ENCODE results near the gene ARHGAP12.
A peak's percentile ranks its signal among the peaks of the same experiment; 100 is the strongest.

Gene ARHGAP12

DNA sequence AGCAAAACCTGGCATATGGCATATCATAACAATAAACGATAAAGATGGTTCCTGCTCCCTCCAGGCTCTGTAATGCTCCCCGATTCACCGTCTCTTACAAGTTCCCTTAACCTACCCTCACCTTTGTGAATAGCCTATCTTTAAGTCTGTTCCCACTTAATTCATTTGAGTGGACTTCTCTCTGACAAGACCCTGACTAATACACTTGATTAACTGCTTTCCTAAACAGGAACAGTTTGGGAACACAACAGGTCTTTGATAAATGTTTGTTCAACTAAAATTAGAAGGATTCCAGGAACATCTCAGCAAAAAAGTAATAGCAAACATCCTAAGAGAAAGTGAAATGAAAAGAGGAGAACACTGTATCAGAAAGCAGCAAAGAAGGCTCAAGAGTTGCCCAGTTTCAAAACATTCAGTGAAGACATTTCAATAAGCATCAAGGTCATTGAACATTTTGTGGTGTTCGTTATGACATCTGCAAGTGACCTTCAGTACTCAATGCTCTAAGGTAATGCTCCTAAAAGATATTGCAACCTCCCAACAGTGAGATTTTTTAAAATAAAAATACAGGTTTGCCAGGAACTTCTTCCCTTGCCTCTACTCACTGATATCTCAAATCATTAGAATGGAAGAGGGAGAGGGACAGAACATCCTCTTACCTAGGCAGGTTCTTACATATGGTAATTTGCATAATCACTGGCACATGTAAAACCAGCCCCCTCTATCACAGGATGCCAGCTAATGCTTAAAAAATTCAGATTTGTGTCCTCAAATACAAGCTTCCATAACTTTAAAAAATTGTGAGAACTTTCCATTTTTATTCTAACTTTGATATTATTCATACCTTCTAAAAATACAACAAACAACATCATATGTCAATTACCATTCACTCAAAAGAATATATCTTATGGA is 11.4 kb upstream of the ARHGAP12 start:
- TF ChIP-seq CTCF (IDR thresholded peaks at IDR 0.05) = no peak
- Histone ChIP-seq H3K4me3 (no peak overlapping the region), H3K27ac (no peak overlapping the region)
- no peak for DNase-seq (ENCODE audit: low spot score)

- no peak for DNase-seq (ENCODE audit: low spot score)
- no peak for TF ChIP-seq CTCF (IDR thresholded peaks at IDR 0.05)
- H3K27ac ChIP-seq = no peak overlapping the region
- H3K4me3 ChIP-seq = no peak overlapping the region
These were observed 8.7 kb upstream of the ARHGAP12 start for GRCh38 chr10:31937371-31937770.

GRCh38 chr10:31936933-31937332 is 8.3 kb upstream of the ARHGAP12 start:
- no peak for DNase-seq (ENCODE audit: low spot score)
- Histone ChIP-seq H3K27ac (no peak overlapping the region), H3K4me3 (no peak overlapping the region)
- no peak for TF ChIP-seq CTCF (IDR thresholded peaks at IDR 0.05)

GRCh38 chr10:31936086-31936485 is 7.5 kb upstream of the ARHGAP12 start:
- Histone ChIP-seq H3K27ac (no peak overlapping the region), H3K4me3 (no peak overlapping the region)
- TF ChIP-seq CTCF (IDR thresholded peaks at IDR 0.05) = no peak
- no peak for DNase-seq (ENCODE audit: low spot score)

DNA sequence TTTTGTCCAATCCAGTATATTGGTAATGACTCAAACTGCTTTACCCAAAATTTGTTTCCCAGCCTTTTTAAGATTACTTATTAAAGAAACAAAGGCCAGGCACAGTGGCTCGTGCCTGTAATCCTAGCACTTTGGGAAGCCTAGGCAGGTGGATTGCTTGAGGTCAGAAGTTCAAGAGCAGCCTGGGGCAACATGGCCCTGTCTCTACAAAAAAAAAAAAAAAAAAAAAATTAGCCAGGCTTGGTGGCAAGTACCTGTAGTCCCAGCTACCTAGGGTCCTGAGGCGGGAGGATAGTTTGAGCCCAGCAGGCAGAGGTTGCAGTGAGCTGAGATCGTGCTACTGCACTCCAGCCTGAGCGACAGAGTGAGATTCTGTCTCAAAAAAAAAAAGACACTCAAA is 7.0 kb upstream of the ARHGAP12 start:
- Histone ChIP-seq H3K27ac (no peak overlapping the region), H3K4me3 (no peak overlapping the region)
- DNase-seq (ENCODE audit: low spot score) = no peak
- no peak for TF ChIP-seq CTCF (IDR thresholded peaks at IDR 0.05)

DNA sequence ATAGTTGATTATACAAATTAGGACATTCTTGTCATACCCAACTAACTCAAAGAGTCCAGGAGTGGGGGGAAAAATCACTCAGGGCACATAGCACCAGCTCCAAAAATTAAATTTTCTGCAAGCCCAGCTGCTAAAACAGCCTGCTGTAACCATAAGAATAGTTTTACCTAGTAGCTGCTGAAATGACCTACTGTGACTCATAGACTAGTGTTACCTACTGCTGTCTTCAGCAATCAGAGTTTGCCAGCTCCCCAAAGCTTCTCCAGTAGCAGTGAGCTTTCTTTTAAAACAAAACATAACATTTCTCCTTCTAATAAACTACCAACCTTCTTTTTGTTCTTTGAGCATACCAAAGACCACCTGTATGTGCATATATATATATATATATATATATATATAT is 4.2 kb upstream of the ARHGAP12 start:
- no peak for TF ChIP-seq CTCF (IDR thresholded peaks at IDR 0.05)
- DNase-seq (ENCODE audit: low spot score) = no peak
- H3K4me3 ChIP-seq = no peak overlapping the region
- no peak overlapping the region for H3K27ac ChIP-seq

GRCh38 chr10:31930856-31931255 is 2.2 kb upstream of the ARHGAP12 start:
- Histone ChIP-seq H3K27ac (peak overlapping the region; percentile 95 to 96), H3K4me3 (peak overlapping the region; percentile 97)
- no peak for DNase-seq (ENCODE audit: low spot score)
- TF ChIP-seq CTCF (IDR thresholded peaks at IDR 0.05) = no peak

All from coronary artery (tissue), 2 donors.